HG03066 (cell line): ENCODE data around the gene MADD.
"Not testable (repeated sequence)": the region's sequence is repeated elsewhere in the genome, so short reads cannot be mapped to it uniquely, and the experiment has no call there.

Experiments
- ATAC-seq: cut with Tn5 transposase; IDR thresholded peaks from one replicate; pipeline ENCODE4 v1.9.1; 2021; ENCODE audit warnings: low read depth; ENCODE audit not compliant: unreplicated experiment

MADD gene

GRCh38 chr11:47272706-47273105 lies 2.8 kb downstream of the MADD start:
- no peak for ATAC-seq

GRCh38 chr11:47274495-47275235 lies 4.7 kb downstream of the MADD start:
- ATAC-seq, result no peak

- ATAC-seq, result no peak
These were observed 7.0 kb downstream of the MADD start for GRCh38 chr11:47276923-47277322.

- no peak for ATAC-seq
These were observed 8.1 kb downstream of the MADD start for GRCh38 chr11:47278058-47278457.

- ATAC-seq, result no peak
These were observed 8.8 kb downstream of the MADD start for GRCh38 chr11:47278769-47279168.

GRCh38 chr11:47280099-47280498 lies 10.2 kb downstream of the MADD start:
- no peak for ATAC-seq

- ATAC-seq, result no peak
These were observed 10.9 kb downstream of the MADD start for GRCh38 chr11:47280860-47281259.

GRCh38 chr11:47282462-47282861 lies 12.5 kb downstream of the MADD start:
- no peak for ATAC-seq

- ATAC-seq, result no peak
These were observed 14.2 kb downstream of the MADD start for GRCh38 chr11:47284151-47284550.

GRCh38 chr11:47285969-47286770 lies 16.2 kb downstream of the MADD start:
- ATAC-seq, result no peak

GRCh38 chr11:47288066-47288465 lies 18.1 kb downstream of the MADD start:
- ATAC-seq, result no peak

- no peak for ATAC-seq
These were observed 19.9 kb downstream of the MADD start for GRCh38 chr11:47289856-47290255.

- no peak for ATAC-seq
These were observed 25.5 kb downstream of the MADD start for GRCh38 chr11:47295385-47295784.

GRCh38 chr11:47296045-47296444 lies 26.1 kb downstream of the MADD start:
- no peak for ATAC-seq

GRCh38 chr11:47299078-47299477 lies 29.1 kb downstream of the MADD start:
- ATAC-seq, result no peak

GRCh38 chr11:47302853-47303252 lies 32.9 kb downstream of the MADD start:
- ATAC-seq, result no peak

- ATAC-seq, result no peak
These were observed 36.0 kb downstream of the MADD start for GRCh38 chr11:47305734-47306483.

- no peak for ATAC-seq
These were observed 36.5 kb downstream of the MADD start for GRCh38 chr11:47306484-47306844.

GRCh38 chr11:47308050-47308823 lies 38.3 kb downstream of the MADD start:
- ATAC-seq, result no peak

- no peak for ATAC-seq
These were observed 45.1 kb downstream of the MADD start for GRCh38 chr11:47314992-47315391.

- ATAC-seq, result not testable (repeated sequence)
These were observed 46.6 kb downstream of the MADD start for GRCh38 chr11:47316501-47316900.
